Endothelial cell of hepatic sinusoid (primary cell): ENCODE results near the gene PRRT1B.
"Not testable (repeated sequence)": the region's sequence is repeated elsewhere in the genome, so short reads cannot be mapped to it uniquely, and the experiment has no call there.

Experiments used
- in situ Hi-C: cut with HindIII; loops from 2 replicates; pipeline ENCODE4 v1.10.0; 2017; ENCODE audit warnings: low sequenced_read_pairs

PRRT1B gene

DNA sequence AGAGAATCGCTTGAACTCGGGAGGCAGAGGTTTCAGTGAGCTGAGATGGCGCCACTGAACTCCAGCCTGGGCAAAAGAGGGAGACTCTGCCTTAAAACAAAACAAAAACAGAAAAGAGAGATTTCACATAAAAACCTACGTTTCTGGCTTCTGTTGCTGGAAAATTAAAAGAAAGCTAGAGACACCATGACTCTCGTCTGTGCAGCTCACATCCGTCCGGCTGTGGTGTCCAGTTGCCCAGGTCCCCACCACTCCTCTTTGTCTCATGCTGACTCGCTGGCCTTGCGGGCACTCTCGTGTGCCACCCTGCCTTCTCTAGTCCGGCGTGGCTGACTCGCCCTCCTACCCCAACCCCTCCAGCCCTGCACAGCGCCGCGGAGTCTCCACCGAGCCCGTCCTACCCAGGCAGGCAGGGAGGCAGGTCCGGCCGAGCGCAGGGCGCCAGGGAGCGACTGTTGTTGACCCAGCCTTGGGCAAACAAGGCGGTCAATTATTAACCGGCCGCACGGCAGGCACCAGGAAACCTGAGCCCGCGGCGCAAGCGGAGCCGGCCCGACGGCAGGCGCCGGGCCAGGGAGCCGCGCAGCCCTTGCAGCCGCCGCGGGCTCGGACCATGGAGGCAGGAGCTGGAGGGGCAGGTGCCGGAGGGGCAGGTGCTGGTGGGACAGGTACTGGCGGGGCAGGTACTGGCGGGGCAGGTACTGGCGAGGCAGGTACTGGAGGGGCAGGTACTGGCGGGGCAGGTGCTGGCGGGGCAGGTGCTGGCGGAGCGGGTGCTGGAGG is at the start of gene PRRT1B:
Gene PRRT1B (plus strand): TSS at position 521 of the 783 bp plus-strand sequence. CDS start 93 bp downstream, at position 614.
- in situ Hi-C loops: no loop called here

DNA sequence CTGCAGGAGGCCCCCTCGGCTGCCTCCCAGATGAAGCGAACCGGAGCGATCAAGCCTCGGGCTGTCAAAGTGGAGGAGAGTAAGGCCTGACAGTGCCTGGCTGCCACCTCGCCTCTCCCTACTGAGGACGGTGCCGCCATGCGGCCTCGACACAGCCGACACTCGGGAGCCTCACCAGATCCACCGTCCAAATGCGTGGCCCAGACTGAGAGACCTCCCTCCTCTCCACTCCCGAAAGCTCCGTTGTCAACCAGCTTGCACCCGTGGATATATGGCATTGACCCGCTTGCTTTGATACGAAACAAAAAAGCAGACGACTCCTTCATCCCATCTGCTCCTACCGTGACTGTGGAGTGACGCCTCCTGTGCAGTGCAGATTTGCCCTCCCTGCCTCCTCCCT is 49.5 kb upstream of the PRRT1B start:
- in situ Hi-C loops: no loop called here

DNA sequence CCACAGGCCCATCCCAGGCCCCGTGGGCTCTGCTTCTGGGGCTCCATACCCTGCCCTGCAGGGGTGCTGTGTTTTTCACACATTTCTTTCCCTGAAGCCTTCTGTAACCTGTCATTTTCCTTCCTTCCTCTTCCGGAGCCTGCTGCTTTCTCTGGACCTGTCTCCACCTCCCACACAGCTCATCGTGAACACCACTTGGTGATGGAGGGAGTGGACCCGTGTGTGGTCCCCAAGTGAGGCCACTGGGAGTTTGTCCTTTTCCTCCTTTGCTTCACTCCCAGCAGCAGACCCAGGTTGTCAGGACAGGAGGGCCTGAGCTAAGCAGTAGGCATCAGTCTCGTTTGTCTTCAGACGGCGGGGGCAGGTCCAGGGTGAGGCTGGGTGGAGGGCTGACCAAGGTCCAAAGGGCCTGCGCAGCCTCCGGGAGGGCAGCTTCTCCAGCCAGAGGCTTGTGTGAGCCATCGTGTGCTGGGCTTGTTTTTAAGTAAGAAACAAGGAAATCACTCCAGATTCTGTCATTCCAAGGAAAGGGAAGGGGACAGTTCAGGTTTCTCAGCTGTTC is 48.4 kb upstream of the PRRT1B start:
- in situ Hi-C loops: no loop called here

DNA sequence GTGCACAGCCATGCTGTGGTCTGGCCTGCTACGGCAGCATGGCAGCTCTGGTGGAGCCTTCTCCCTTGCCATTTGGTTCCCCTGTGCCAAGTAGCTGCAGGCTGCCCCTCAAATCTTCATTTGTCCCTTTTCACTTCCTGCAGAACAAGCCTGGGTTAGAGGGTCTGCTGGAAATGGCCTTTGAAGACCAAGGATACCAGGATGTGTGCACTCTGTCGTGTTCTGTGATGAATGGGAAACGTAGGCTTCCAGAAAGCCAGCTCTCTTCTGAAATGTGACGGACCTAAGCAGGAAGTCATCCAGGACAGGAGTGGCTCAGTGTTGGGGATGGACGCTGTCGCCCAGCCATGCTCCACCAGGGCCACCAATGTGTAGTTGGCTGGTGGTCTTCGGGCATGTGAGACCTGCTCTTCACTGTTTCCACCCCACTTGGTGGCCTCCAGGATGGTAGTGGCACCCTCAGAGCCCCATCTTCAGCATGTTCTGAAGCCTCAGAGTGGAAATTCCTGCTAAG is 46.0 kb upstream of the PRRT1B start:
- in situ Hi-C loops: no loop called here

DNA sequence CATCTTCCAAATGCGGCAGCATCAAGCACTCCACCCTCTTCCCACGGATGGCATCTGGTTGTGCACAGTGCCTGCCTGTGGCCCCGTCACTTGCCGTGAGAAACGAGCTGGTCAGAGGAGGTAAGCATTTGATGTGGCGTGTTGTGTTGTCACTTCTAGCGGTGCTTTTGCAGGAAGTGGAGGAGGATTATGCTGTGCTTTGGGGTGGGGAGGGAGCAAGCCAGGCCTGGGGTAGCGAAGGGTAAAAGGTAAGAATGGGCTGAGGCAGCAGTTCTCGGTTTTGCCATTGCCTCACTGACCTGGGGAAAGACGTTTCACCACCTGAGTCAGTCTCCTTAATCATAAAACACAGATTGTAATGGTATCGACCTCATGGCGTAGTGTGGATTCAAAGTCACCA is 44.9 kb upstream of the PRRT1B start:
- in situ Hi-C loops: no loop called here

DNA sequence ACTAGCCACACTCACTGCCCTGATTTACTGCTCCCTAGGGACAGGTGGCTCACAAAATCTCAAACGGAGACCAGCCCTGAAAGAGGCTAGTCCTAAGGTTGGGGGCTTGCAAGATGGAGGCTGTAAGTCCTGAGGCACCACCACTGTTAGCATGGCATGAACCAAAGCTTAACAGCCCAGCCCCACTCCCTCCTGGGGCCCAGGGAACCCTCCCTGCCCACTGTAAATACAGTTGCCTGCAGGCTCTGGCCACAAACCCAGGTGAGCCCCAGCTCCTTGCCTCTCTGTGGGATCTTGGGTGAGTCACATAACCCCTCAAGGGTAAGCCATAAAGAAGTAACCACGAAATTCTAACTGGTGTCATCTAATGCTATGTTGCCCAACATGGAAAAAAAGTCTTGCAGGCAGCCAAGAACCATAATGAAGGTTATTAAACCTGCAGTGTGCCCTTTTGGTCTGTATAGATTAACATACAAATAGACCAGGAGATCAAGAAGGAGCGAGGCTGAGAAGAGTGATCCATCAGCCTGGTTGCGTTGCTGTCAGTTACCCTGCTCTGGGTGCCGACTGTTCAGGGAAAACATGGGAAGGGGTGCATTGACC is 44.3 kb upstream of the PRRT1B start:
- in situ Hi-C loops: no loop called here

DNA sequence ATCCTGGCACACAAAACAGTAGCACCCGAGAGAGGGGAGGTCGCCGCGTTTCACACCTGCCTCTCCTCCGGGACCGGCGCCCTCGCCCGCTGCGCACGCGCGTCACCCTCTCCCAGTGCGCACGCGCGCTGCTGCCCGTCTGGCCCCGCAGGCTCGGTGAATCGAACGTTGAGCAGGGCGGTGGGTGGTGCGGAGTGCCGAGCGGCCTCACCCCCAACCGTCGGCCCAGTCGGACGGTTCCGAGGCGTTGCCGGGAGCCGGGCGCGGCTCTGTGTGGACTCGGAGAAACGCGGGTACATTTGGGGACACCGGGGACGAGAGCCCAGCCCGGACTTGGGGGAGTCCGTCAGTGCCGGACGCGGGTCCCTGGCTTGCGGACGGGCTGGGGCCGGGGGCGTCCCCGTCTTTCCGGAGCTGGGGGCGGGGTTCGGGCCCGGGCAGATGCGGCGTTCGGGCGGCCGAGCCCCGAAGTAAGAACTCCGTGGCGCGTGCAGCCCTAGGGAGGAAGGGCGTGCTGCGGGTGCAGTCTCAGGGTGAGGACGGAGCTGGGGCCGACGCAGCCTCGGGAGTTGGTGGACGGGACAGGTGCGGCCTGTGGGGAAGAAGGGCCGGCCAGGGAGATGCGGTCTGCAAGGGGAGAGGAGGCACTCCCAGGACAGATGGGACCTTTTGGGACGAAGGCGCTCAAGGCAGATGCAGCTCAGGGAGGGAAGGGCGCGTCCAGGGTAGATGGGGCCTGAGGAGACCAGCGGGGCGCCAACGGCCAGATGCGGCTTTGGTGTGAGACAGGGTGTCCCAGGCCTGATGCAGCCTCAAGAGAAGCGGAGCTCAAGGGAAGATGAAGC is 42.3 kb upstream of the PRRT1B start, which contains the start of gene POMT1:
Gene POMT1 (plus strand): TSS at position 138 of the 845 bp plus-strand sequence. CDS start 1,301 bp downstream, outside the sequence.
- in situ Hi-C loops: no loop called here

DNA sequence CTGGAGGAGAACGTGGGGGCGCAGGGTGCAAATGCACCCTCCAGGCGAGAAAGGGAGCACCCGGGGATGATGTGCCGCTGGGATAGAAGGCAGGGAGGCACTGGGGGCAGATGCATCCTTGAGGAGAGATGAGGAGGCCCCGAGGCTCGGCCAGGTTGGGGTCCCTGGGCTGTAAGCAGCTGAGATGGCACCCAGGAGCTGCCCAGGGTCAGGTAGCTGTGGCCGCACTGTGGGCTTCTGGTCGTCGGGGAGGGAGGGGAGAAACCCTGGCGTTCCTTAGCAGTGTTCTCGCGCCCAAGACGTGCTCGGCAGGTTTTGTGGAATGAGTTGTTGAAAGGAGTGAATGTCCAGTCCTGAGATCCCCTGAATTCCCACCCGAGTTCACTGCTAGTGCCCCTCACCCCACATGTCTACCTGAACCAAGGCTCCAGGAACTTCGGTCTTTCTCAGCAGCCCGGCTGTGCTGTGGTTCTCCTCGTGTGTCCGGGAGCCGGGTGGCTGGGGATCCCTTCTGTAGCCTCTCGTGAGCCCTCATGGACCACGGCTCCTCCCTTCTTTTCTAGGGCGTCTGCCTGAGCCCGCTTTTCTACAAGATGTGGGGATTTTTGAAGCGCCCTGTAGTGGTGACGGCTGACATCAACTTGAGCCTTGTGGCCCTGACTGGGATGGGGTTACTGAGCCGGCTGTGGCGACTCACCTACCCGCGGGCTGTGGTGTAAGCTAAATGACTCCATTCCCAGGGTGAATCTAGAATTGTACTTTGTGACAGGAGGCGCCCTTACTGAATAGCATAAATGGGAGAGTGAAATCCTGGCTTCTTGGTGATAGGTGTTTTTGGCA is 41.5 kb upstream of the PRRT1B start:
- in situ Hi-C loops: no loop called here

DNA sequence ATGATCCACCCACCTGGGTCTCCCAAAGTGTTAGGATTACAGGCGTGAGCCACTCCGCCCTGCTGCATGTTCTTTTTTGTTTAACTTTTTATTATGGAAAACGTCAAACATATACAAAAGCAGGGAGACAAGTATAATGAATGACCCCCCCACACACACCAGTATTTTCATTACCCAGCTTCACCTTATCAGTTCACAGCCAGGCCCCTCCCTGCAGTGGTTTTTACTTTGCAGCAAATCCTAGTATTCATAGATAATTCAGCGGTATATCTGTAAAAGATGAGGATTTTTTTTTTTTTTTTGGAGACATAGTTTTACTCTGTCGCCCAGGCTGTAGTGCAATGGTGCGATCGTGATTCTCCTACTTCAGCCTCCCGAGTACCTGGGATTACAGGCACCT is 40.3 kb upstream of the PRRT1B start:
- in situ Hi-C loops: no loop called here

DNA sequence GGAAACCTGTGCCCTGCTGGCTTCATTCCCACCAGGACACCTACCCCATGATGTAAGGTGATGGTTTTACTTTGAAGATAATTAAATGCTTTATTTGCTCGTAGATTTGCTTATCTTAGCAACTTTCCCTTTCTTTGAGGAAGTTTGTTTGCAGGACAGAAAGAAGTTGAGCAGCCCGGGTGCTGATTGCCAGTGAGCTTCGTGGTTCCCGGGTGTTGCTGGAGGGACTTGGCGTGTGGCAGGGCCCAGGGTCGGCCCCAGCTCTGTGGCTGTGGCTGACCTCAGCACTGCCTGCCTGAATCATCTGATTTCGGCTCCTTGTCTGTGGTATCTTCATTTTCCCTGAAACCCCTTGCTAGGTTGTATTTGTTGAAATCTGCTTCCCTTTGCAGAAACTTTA is 33.9 kb upstream of the PRRT1B start:
- in situ Hi-C loops: no loop called here

DNA sequence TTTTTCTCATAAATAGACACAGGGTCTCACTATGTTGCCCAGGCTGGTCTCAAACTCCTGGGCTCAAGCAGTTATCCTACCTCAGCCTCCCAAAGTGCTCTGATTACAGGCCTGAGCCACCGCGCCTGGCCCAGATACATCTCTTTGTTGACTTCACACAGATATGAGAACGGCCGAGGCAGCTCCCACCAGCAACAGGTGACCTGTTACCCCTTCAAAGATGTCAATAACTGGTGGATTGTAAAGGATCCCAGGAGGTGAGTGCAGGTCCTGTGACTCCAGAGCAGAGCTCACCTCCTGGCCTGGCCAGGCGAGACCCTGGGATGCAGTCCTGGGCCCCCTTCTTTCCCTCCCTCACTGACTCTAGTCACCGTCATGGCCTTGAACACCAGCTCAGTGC is 33.4 kb upstream of the PRRT1B start:
- in situ Hi-C loops: no loop called here

DNA sequence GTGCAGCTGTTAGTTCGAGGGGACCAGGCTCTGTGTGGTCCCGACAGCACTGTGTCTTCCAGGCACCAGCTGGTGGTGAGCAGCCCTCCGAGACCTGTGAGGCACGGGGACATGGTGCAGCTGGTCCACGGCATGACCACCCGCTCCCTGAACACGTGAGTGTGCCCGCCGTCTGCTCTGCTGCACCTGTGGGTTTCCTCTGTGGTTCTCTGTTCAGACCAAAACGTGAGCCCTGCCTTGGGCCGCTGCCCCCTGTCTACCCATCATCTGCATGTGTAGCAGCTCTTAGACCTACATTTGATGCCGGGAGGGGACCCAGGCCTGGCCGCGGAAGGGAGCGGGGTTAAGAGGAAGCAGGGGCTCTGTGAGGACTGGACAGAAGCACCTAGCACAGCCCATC is 32.1 kb upstream of the PRRT1B start:
- in situ Hi-C loops: no loop called here

DNA sequence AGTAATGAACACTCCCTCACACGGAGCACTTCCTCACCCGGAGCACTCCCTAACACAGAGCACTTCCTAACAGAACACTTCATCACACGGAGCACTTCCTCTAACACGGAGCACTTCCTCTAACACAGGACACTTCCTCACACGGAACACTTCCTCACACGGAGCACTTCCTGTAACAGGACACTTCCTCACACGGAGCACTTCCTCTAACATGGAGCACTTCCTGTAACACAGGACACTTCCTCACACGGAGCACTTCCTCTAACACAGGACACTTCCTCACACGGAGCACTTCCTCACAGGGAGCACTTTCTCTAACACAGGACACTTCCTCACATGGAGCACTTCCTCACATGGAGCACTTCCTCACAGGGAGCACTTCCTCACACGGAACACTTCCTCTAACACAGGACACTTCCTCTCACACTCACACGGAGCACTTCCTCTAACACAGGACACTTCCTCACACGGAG is 29.7 kb upstream of the PRRT1B start:
- in situ Hi-C loops: not testable (repeated sequence)

DNA sequence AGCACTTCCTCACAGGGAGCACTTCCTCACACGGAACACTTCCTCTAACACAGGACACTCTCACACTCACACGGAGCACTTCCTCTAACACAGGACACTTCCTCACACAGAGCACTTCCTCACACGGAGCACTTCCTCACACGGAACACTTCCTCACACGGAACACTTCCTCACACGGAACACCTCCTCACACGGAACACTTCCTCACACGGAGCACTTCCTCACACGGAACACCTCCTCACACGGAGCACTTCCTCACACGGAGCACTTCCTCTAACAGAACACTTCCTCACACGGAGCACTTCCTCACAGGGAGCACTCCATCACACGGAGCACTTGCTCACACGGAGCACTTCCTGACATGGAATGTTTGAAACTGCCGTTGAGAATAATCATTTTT is 29.2 kb upstream of the PRRT1B start:
- in situ Hi-C loops: no loop called here

DNA sequence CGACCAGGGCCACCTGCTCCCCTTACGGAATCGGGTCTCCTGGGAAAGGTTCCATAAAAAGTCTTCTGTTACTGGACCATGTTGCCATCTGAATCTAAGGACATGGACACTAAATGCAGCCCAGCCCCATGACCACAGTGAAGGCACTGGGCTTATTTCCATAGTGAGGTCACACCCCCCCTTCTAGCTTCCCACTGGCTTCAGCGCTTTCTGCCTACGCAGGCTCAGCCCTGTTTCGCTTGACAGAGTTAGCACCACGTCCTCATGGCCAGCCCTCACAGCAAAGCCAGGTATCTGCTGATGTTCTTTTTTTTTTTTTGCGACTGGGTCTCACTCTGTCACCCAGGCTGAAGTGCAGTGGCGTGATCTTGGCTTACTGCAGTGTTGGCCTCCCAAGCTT is 28.4 kb upstream of the PRRT1B start:
- in situ Hi-C loops: no loop called here

DNA sequence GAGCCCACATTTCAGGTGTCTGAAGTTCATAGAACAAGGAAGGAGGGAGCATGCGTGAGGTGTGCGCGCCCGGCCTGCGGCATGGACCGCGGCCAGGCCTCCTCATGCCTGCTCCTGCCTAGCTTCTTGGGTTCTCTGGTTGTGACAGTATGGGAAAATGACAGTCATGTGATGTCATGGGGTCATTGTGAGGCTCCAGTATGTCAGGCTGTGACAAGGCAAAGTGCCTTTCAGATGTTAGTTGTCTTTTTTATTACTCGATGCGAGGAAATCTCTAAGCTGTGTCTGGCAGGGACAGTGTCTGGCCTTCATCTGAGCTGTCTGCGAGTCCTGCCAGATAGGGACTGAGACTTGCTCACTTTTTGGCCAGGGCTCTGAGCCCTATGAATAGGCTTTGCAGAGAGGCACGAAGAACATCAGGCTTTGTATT is 27.5 kb upstream of the PRRT1B start:
- in situ Hi-C loops: no loop called here

DNA sequence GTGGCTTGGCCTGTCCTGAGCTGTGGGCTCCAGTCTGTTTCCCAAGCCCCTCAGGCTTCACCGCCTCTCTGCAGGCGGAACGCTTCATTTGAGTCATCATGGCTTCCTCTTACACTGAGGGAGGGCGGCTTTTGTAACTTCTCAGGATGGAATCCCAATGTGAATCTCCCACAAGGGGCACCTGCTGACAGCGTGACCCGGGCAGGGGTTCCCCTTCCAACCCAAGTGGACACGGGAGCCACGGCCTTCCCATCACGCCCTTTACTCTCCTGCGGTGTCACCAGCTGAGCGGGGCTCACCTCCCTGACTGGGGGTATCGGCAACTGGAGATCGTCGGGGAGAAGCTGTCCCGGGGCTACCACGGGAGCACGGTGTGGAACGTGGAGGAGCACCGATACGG is 26.8 kb upstream of the PRRT1B start:
- in situ Hi-C loops: no loop called here

DNA sequence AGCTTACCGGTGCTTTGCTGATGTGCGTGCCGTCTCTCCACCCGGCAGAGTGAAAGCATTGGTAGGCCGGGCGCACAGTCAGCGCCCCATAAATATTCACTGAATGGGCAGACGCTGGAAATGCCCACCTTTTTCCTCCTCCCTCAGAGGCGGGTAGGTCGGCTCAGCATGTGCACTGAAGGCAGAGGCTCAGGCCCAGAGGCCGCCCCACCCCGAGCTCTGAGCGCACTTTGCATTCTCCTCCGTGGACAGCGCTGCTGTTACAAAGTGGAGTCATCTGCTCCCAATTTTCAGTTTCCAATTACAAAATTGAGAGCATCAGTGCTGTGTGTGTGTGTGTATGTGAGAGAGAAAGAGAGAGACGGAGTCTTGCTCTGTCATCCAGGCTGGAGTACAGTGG is 24.8 kb upstream of the PRRT1B start:
- in situ Hi-C loops: loop anchor here (5.0 kb wide), 2 partner anchors 38 to 83 kb away; no protein-coding TSS in a partner anchor

DNA sequence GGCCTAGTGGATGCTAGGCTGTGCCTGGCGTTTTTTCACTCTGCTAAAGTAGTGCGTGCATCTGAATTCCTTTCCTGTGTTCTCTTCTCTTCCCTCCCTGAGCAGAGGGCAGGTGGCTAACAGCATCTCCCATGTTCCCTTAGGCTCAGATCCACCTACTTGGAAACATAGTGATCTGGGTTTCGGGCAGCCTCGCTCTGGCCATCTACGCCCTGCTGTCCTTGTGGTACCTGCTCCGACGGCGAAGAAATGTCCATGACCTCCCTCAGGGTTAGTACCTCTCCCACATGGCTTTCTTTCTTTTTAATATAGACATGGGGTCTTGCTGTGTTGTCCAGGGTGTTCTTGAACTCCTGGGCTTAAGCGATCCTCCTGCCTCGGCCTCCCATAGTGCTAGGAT is 24.1 kb upstream of the PRRT1B start:
- in situ Hi-C loops: loop anchor here (5.0 kb wide), 2 partner anchors 39 to 84 kb away; no protein-coding TSS in a partner anchor

DNA sequence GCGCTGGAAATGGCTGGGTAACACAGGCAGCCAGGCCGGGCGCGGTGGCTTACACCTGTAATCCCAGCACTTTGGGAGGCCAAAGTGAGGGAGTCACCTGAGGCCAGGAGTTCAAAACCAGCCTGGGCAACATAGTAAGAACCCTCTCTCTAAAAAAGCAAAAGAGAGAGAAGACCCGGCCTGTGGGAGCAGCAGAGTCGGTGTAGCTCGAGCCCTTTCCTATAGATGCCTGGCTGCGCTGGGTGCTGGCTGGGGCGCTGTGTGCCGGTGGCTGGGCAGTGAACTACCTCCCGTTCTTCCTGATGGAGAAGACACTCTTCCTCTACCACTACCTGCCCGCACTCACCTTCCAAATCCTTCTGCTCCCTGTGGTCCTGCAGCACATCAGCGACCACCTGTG is 23.5 kb upstream of the PRRT1B start:
- in situ Hi-C loops: loop anchor here (5.0 kb wide), 2 partner anchors 40 to 85 kb away; no protein-coding TSS in a partner anchor
